PFSK-1 (cell line): ENCODE measurements around the gene TNPO1.

Experiments
- POLR2AphosphoS5 ChIP-seq: IDR thresholded peaks from 2 replicates; pipeline ENCODE4 v1.6.1; 2012; ENCODE audit warnings: low read depth, mild to moderate bottlenecking, control low read depth, low read length, moderate library complexity
- REST ChIP-seq, 2 experiments: IDR thresholded peaks; 2 replicates each; pipeline versions ENCODE4 v1.6.1 to v1.8.0; 2011 to 2012; ENCODE audit warnings: low read depth in 2 of 2, low read length in 2 of 2, control low read depth in 1 of 2, inconsistent platforms in 1 of 2, mild to moderate bottlenecking in 1 of 2, moderate library complexity in 1 of 2; ENCODE audit not compliant: insufficient read depth in 1 of 2
- SIN3A ChIP-seq: IDR thresholded peaks from 2 replicates; pipeline ENCODE4 v1.6.1; 2012; ENCODE audit warnings: mild to moderate bottlenecking, low read length, moderate library complexity, borderline replicate concordance; ENCODE audit not compliant: insufficient read depth
- TAF1 ChIP-seq: IDR thresholded peaks from 2 replicates; pipeline ENCODE4 v1.6.1; 2012; ENCODE audit warnings: low read length, control low read depth, borderline replicate concordance; ENCODE audit not compliant: insufficient read depth

- TF ChIP-seq POLR2AphosphoS5 (no peak), REST (IDR thresholded peaks at IDR 0.05; ENCODE audit: insufficient read depth in 1 of 2, low read depth in 2 of 2, low read length in 2 of 2) (no peak), SIN3A (no peak), TAF1 (no peak)
Observed at GRCh38 chr5:72943307-72943706, 126.8 kb downstream of the TNPO1 start.
